HG02852 (cell line): ENCODE measurements around the gene SLC25A20.
A peak's percentile ranks its signal among the peaks of the same experiment; 100 is the strongest.
"Not testable (repeated sequence)": the region's sequence is repeated elsewhere in the genome, so short reads cannot be mapped to it uniquely, and the experiment has no call there.

ENCODE experiments used
- ATAC-seq: cut with Tn5 transposase; IDR thresholded peaks from one replicate; pipeline ENCODE4 v1.9.1; 2021; ENCODE audit warnings: mild to moderate bottlenecking, moderate library complexity; ENCODE audit not compliant: unreplicated experiment

SLC25A20 gene, protein sequence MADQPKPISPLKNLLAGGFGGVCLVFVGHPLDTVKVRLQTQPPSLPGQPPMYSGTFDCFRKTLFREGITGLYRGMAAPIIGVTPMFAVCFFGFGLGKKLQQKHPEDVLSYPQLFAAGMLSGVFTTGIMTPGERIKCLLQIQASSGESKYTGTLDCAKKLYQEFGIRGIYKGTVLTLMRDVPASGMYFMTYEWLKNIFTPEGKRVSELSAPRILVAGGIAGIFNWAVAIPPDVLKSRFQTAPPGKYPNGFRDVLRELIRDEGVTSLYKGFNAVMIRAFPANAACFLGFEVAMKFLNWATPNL

GRCh38 chr3:48898383-48899234 is at the start of gene SLC25A20:
Gene SLC25A20 (minus strand): TSS chr3:48898882. CDS start chr3:48898794, 88 bp downstream.
- ATAC-seq: peak; percentile 87

DNA sequence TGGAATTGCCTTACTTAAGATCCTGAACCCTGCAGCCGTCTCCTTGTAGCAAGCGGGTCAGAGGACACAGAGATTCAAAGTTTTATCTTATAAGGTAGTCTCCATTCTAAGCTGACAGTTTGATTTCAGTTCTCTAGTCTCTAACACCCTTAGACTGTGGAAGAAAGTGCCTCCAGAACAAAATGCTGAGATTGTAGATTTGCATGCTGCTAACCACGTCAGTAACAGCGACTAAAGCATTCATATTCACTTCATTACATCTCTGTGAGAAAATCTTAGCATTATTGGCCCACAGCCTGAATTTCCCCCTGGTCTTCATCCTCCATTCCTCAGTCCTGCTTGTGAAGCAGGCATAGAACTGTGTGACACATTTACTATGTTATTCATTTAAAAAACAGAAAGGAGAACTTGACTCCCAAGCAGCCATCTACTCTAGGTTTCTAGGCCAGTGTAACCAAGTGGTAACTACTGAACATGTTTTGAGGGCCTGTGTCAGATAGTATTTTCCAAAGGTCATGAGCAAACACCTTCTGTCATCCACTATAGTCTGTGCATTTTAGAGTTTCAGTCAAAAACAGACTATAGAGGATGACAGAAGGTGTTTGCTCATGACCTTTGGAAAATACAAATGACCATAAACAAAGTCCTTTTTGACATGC is 47.3 kb upstream of the SLC25A20 start:
- no peak for ATAC-seq

DNA sequence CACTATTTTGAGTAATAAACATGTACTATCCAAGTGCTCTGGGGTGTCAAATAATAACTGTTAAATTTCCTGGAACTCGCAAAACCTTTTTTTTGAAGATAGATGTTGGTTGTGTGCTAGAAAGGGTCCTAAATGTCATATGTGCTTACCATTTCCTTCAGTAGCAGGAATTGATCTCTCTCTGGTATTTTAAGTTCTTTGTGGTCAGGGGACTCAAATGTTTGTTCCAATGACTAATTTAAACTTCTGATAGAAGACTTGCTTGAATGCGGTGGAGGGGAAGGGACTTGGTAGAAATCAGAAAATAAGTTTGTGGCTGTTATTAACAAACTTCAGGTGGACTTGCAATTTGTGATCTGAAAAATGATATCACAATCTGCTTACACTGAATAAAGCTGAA is 46.8 kb upstream of the SLC25A20 start:
- ATAC-seq: no peak

DNA sequence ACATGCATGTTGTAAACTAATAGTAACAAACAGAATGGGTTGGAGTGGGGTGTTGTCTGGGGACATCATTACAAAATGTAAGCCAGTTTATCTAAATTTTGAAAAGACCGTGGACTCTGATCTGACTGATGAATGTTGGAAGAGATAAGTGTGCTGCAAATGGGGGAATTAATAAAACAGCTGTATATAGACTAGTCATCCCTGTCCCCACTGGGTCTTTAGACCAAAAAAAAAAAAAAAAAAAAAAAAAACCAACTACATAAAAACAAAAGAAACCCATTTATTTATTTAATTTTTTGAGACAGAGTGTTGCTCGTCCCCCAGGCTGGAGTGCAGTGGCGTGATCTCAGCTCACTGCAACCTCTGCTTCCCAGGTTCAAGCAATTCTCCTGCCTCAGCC is 40.0 kb upstream of the SLC25A20 start:
- no peak for ATAC-seq

- no peak for ATAC-seq
Measured at GRCh38 chr3:48938156-48938555, 39.5 kb upstream of the SLC25A20 start.

DNA sequence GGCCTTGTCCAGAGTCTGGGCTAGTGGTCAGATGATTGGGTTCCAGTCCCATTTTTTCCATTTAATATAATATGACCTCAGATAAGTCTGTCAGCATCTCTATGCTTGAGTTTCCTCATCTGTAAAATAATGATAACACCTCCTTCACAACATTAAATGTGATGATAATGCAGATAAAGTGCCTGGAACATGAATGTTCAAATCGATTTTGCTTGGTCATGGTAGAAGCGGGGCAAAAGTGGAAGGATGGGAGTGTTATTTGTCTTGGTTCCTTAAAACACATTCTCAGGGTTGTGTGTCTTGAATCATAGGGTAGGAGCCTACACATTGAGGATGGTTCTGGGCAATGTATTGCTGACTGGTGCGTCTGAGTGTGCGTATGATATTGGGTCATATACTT is 36.8 kb upstream of the SLC25A20 start:
- no peak for ATAC-seq

- ATAC-seq: no peak
Measured at GRCh38 chr3:48934333-48934991, 35.8 kb upstream of the SLC25A20 start.

- no peak for ATAC-seq
Measured at GRCh38 chr3:48931944-48932580, 33.4 kb upstream of the SLC25A20 start.

GRCh38 chr3:48930590-48930989 is 31.9 kb upstream of the SLC25A20 start:
- ATAC-seq: no peak

- ATAC-seq: no peak
Measured at GRCh38 chr3:48929358-48930035, 30.8 kb upstream of the SLC25A20 start.

- no peak for ATAC-seq
Measured at GRCh38 chr3:48928679-48929078, 30.0 kb upstream of the SLC25A20 start.

DNA sequence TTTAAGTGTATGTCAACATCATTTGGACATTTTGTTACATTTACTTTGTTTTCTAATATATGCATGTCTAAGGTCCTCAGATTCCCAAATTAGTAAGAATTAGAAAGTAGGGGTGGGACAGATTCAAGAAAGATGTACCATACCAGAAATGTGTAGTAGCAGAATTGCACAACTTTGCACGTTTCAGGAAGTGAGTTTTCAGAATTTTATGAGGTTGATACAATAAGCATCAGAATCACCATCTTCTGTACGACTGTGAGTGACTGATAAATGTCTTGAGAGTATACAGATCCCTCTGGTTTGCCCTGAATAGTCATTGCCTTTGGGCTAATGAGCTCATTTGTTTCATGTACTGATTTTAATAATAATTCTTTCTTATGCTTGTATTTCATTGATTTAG is 29.2 kb upstream of the SLC25A20 start:
- ATAC-seq: no peak

GRCh38 chr3:48926425-48927392 is 28.0 kb upstream of the SLC25A20 start:
- ATAC-seq: no peak

GRCh38 chr3:48919215-48920138 is 20.8 kb upstream of the SLC25A20 start:
- ATAC-seq: peak; percentile 11

- ATAC-seq: peak; percentile 77
Measured at GRCh38 chr3:48918388-48919214, 19.9 kb upstream of the SLC25A20 start, which contains the start of gene ARIH2. Gene ARIH2 (plus strand): TSS chr3:48918842. CDS start chr3:48927559, 8,717 bp downstream.

- ATAC-seq: no peak
Measured at GRCh38 chr3:48915296-48915695, 16.6 kb upstream of the SLC25A20 start.

DNA sequence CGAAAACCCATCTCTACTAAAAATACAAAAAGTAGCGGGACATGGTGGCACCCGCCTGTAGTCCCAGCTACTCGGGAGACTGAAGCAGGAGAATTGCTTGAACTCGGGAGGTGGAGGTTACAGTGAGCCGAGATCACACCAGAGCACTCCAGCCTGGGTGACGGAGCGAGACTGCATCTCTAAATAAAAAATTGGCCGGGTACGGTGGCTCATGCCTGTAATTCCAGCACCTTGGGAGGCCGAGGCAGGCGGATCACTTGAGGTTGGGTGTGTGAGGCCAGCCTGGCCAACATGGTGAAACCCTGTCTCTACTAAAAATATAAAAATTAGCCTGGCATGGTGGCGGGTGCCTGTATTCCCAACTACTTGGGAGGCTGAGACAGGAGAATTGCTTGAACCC is 8.3 kb upstream of the SLC25A20 start:
- ATAC-seq: not testable (repeated sequence)
